Measurements from ENCODE around the gene KLHL6.

DNA sequence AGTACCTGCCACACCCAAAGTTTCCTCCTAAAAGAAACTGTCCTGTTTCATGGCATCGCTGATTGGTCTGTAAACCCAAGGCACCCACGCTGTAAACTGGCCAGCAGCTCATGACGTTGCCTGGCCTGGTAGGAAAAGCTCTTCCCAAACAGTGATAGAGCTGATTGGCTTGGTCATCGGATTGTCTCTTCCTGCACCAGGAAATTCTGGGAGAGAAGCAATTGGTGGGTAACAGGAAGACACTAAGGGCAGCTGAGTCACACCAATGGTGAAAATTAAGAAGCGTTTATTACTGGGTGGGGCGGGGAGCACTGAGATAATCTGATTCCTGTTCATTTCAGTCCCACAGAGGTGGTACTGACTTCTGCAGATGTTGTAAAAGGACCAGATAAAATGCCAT, 31.0 kb downstream of the KLHL6 start:
- TF ChIP-seq, protein P1, sequence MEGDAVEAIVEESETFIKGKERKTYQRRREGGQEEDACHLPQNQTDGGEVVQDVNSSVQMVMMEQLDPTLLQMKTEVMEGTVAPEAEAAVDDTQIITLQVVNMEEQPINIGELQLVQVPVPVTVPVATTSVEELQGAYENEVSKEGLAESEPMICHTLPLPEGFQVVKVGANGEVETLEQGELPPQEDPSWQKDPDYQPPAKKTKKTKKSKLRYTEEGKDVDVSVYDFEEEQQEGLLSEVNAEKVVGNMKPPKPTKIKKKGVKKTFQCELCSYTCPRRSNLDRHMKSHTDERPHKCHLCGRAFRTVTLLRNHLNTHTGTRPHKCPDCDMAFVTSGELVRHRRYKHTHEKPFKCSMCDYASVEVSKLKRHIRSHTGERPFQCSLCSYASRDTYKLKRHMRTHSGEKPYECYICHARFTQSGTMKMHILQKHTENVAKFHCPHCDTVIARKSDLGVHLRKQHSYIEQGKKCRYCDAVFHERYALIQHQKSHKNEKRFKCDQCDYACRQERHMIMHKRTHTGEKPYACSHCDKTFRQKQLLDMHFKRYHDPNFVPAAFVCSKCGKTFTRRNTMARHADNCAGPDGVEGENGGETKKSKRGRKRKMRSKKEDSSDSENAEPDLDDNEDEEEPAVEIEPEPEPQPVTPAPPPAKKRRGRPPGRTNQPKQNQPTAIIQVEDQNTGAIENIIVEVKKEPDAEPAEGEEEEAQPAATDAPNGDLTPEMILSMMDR (IDR thresholded peaks at IDR 0.05 in 2 of 3, conservative IDR thresholded peaks at IDR 0.05 in 1 of 3; ENCODE audit: control insufficient read depth in 2 of 3, extremely low read depth in 1 of 3, insufficient read depth in 1 of 3, low read depth in 3 of 3, low read length in 3 of 3), result no peak
- no peak for TF ChIP-seq MTA3 (IDR thresholded peaks at IDR 0.05; ENCODE audit: borderline replicate concordance, low read length)
- no peak for TF ChIP-seq FOS (IDR thresholded peaks at IDR 0.05; ENCODE audit: borderline replicate concordance, extremely low read depth, insufficient read length)
- TF ChIP-seq RUNX3 (IDR thresholded peaks at IDR 0.05; ENCODE audit: low read length), result no peak
- TF ChIP-seq ZZZ3 (IDR thresholded peaks at IDR 0.05; ENCODE audit: control insufficient read depth, insufficient read length, low read depth), result no peak
- TF ChIP-seq RAD21 (IDR thresholded peaks at IDR 0.05; ENCODE audit: insufficient read depth, low read depth, low read length), result no peak
- TF ChIP-seq BMI1 (IDR thresholded peaks at IDR 0.05; ENCODE audit: borderline replicate concordance), result no peak
- no peak for TF ChIP-seq JUNB (IDR thresholded peaks at IDR 0.05)
- TF ChIP-seq NBN (IDR thresholded peaks at IDR 0.05), result no peak
- TF ChIP-seq POLR2AphosphoS5 (IDR thresholded peaks at IDR 0.05; ENCODE audit: low read length), result no peak
